ENCODE measurements around the gene AHDC1.
A peak's percentile ranks its signal among the peaks of the same experiment; 100 is the strongest.

Gene AHDC1

GRCh38 chr1:27489973-27490741 lies 113.8 kb downstream of the AHDC1 start, which contains the start of gene WASF2:
Gene WASF2 (minus strand): TSS chr1:27490167. CDS start chr1:27428890, 61,277 bp downstream.
- Histone ChIP-seq H3K36me3 (no peaks in the 10 kb centered on the region), H3K27ac (peak within 1 kb of the TSS; percentile 94), H3K4me1 (ENCODE audit: control insufficient read depth in 1 of 2, insufficient read depth in 1 of 2, low read depth in 1 of 2, low read length in 1 of 2) (peaks cover 25 to 38% of the 10 kb centered on the region in 2 experiments), H3K4me3 (ENCODE audit: low read depth in 1 of 2, low read length in 1 of 2) (peak within 1 kb of the TSS; percentile 95 to 100), H3K27me3 (no peaks in the 10 kb centered on the region), H3K9me3 (no peaks in the 10 kb centered on the region)
- TF ChIP-seq, protein P1, sequence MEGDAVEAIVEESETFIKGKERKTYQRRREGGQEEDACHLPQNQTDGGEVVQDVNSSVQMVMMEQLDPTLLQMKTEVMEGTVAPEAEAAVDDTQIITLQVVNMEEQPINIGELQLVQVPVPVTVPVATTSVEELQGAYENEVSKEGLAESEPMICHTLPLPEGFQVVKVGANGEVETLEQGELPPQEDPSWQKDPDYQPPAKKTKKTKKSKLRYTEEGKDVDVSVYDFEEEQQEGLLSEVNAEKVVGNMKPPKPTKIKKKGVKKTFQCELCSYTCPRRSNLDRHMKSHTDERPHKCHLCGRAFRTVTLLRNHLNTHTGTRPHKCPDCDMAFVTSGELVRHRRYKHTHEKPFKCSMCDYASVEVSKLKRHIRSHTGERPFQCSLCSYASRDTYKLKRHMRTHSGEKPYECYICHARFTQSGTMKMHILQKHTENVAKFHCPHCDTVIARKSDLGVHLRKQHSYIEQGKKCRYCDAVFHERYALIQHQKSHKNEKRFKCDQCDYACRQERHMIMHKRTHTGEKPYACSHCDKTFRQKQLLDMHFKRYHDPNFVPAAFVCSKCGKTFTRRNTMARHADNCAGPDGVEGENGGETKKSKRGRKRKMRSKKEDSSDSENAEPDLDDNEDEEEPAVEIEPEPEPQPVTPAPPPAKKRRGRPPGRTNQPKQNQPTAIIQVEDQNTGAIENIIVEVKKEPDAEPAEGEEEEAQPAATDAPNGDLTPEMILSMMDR (IDR thresholded peaks at IDR 0.05), result peak; percentile 30

GRCh38 chr1:27489501-27489972 lies 114.4 kb downstream of the AHDC1 start:
- H3K4me1 ChIP-seq (ENCODE audit: control insufficient read depth in 1 of 2, insufficient read depth in 1 of 2, low read depth in 1 of 2, low read length in 1 of 2), result peaks cover 30 to 42% of the 10 kb centered on the region in 2 experiments
- no peaks in the 10 kb centered on the region for H3K27me3 ChIP-seq
- H3K36me3 ChIP-seq, result no peaks in the 10 kb centered on the region
- H3K4me3 ChIP-seq (ENCODE audit: low read depth in 1 of 2, low read length in 1 of 2), result peak overlapping the region; percentile 95 to 100
- TF ChIP-seq, protein P1 (IDR thresholded peaks at IDR 0.05), result no peak
- no peaks in the 10 kb centered on the region for H3K9me3 ChIP-seq
- peak overlapping the region; percentile 94 for H3K27ac ChIP-seq

DNA sequence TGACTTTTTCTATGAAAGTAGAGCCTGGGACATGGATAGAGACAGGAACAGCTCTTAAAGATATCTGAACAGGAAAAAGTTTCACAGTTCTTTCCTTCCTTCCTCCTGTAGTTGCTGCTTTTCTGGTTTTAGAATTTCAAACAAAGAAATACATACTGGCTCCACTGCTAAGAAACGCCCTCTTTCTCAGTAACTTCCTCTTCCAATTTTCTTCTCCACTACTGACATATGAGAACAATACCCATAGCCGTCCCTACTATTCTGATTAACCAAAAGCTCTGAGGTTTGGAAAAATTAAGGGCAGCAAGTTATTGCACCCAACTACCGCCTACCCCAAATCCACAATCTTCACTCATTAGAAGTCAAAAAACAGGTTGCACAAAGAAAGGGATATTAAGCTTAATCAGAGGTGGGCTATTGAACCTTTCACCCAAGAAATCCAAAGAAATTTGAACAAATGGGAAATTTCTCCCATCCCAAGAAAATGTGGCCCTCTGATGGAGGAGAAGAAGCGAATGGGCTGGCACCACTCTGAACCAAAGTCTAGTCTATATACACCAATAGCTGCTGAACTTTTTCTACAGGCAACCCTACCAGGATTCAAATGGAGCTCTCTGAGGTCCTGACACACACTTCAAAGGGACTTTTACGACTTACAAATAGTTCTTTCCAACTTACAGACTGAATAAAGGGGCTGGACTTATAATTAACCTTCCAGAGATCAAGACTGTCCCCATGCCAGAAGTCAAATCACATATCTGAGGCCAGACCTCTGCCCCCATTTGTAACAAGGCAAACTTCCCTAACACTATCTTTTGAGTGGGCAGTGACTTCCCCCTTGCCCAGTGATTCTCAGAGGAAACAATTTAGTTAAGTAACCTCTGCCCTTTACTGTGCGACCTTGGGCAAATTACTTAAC lies 115.7 kb downstream of the AHDC1 start:
- Histone ChIP-seq H3K27ac (peak overlapping the region; percentile 94), H3K9me3 (no peaks in the 10 kb centered on the region), H3K27me3 (no peaks in the 10 kb centered on the region), H3K4me3 (ENCODE audit: low read depth in 1 of 2, low read length in 1 of 2) (peak overlapping the region; percentile 95 to 100), H3K4me1 (ENCODE audit: control insufficient read depth in 1 of 2, insufficient read depth in 1 of 2, low read depth in 1 of 2, low read length in 1 of 2) (peaks cover 40 to 54% of the 10 kb centered on the region in 2 experiments), H3K36me3 (no peaks in the 10 kb centered on the region)
- TF ChIP-seq, protein P1 (IDR thresholded peaks at IDR 0.05), result no peak

- no peak overlapping the region for H3K4me3 ChIP-seq (ENCODE audit: low read depth in 1 of 2, low read length in 1 of 2)
- no peaks in the 10 kb centered on the region for H3K27me3 ChIP-seq
- peak overlapping the region; percentile 44 for H3K27ac ChIP-seq
- no peaks in the 10 kb centered on the region for H3K36me3 ChIP-seq
- TF ChIP-seq, protein P1 (IDR thresholded peaks at IDR 0.05), result no peak
- peaks cover 48 to 64% of the 10 kb centered on the region in 2 experiments for H3K4me1 ChIP-seq (ENCODE audit: control insufficient read depth in 1 of 2, insufficient read depth in 1 of 2, low read depth in 1 of 2, low read length in 1 of 2)
- no peaks in the 10 kb centered on the region for H3K9me3 ChIP-seq
Measured at GRCh38 chr1:27485363-27485762, 118.6 kb downstream of the AHDC1 start.
